Measurements from ENCODE around the gene ITPR1.

Gene ITPR1

GRCh38 chr3:4504340-4505261 is 11.5 kb downstream of the ITPR1 start:
- Histone ChIP-seq H3K9ac (ENCODE audit: low read length) (no peak overlapping the region), H3K4ac (ENCODE audit: low read depth, low read length) (no peak overlapping the region), H3K56ac (ENCODE audit: low read length) (peak overlapping the region; percentile 45), H2AK5ac (ENCODE audit: low read length) (no peak overlapping the region), H4K5ac (ENCODE audit: low read length) (no peak overlapping the region), H3K79me1 (ENCODE audit: low read length) (no peaks in the 10 kb centered on the region), H2BK15ac (replicated peaks; ENCODE audit: low read depth) (no peak overlapping the region), H3K27me3 (ENCODE audit: insufficient read depth, low read length, poor library complexity) (no peaks in the 10 kb centered on the region), H2BK5ac (ENCODE audit: low read length) (no peak overlapping the region), H3K4me1 (ENCODE audit: control insufficient read depth, low read depth, low read length) (no peaks in the 10 kb centered on the region), H2BK120ac (ENCODE audit: low read depth, low read length) (no peak overlapping the region), H3K27ac (ENCODE audit: low read depth, low read length) (no peak overlapping the region), H3K18ac (ENCODE audit: low read length) (no peak overlapping the region), H4K8ac (ENCODE audit: low read depth, low read length) (no peak overlapping the region), H3K4me2 (ENCODE audit: low read length) (no peak overlapping the region), H3K79me2 (ENCODE audit: control insufficient read depth, insufficient read depth, low read length) (no peaks in the 10 kb centered on the region), H3K23ac (ENCODE audit: low read length) (no peak overlapping the region), H3K4me3 (ENCODE audit: low read length) (no peak overlapping the region), H3K36me3 (ENCODE audit: control insufficient read depth, insufficient read depth, low read length) (no peaks in the 10 kb centered on the region)
- WGBS (ENCODE audit: extremely low coverage, insufficient coverage, low lambda C conversion rate), result no CpG with 5 or more reads among the region's 14 CpGs
- no peak for DNase-seq

GRCh38 chr3:4505688-4506558 is 12.8 kb downstream of the ITPR1 start:
- Histone ChIP-seq H3K36me3 (ENCODE audit: control insufficient read depth, insufficient read depth, low read length) (no peaks in the 10 kb centered on the region), H3K18ac (ENCODE audit: low read length) (no peak overlapping the region), H3K4me2 (ENCODE audit: low read length) (no peak overlapping the region), H4K8ac (ENCODE audit: low read depth, low read length) (no peak overlapping the region), H2BK5ac (ENCODE audit: low read length) (no peak overlapping the region), H2BK15ac (replicated peaks; ENCODE audit: low read depth) (no peak overlapping the region), H3K27ac (ENCODE audit: low read depth, low read length) (no peak overlapping the region), H3K4me3 (ENCODE audit: low read length) (no peak overlapping the region), H4K5ac (ENCODE audit: low read length) (no peak overlapping the region), H3K56ac (ENCODE audit: low read length) (no peak overlapping the region), H3K79me1 (ENCODE audit: low read length) (no peaks in the 10 kb centered on the region), H3K79me2 (ENCODE audit: control insufficient read depth, insufficient read depth, low read length) (no peaks in the 10 kb centered on the region), H2BK120ac (ENCODE audit: low read depth, low read length) (no peak overlapping the region), H3K4ac (ENCODE audit: low read depth, low read length) (no peak overlapping the region), H3K23ac (ENCODE audit: low read length) (no peak overlapping the region), H3K9ac (ENCODE audit: low read length) (no peak overlapping the region), H3K27me3 (ENCODE audit: insufficient read depth, low read length, poor library complexity) (no peaks in the 10 kb centered on the region), H2AK5ac (ENCODE audit: low read length) (no peak overlapping the region), H3K4me1 (ENCODE audit: control insufficient read depth, low read depth, low read length) (no peaks in the 10 kb centered on the region)
- DNase-seq, result no peak
- no CpG with 5 or more reads among the region's 6 CpGs for WGBS (ENCODE audit: extremely low coverage, insufficient coverage, low lambda C conversion rate)

GRCh38 chr3:4506559-4507023 is 13.4 kb downstream of the ITPR1 start:
- H3K9ac ChIP-seq (ENCODE audit: low read length), result no peak overlapping the region
- H3K18ac ChIP-seq (ENCODE audit: low read length), result no peak overlapping the region
- no peak overlapping the region for H3K23ac ChIP-seq (ENCODE audit: low read length)
- no peak overlapping the region for H2AK5ac ChIP-seq (ENCODE audit: low read length)
- H2BK5ac ChIP-seq (ENCODE audit: low read length), result no peak overlapping the region
- no peaks in the 10 kb centered on the region for H3K27me3 ChIP-seq (ENCODE audit: insufficient read depth, low read length, poor library complexity)
- H4K5ac ChIP-seq (ENCODE audit: low read length), result no peak overlapping the region
- no peak overlapping the region for H3K4me2 ChIP-seq (ENCODE audit: low read length)
- H3K36me3 ChIP-seq (ENCODE audit: control insufficient read depth, insufficient read depth, low read length), result no peaks in the 10 kb centered on the region
- H3K79me1 ChIP-seq (ENCODE audit: low read length), result no peaks in the 10 kb centered on the region
- no CpG with 5 or more reads among the region's 2 CpGs for WGBS (ENCODE audit: extremely low coverage, insufficient coverage, low lambda C conversion rate)
- H3K27ac ChIP-seq (ENCODE audit: low read depth, low read length), result no peak overlapping the region
- H2BK120ac ChIP-seq (ENCODE audit: low read depth, low read length), result no peak overlapping the region
- no peak for DNase-seq
- H3K4ac ChIP-seq (ENCODE audit: low read depth, low read length), result no peak overlapping the region
- H4K8ac ChIP-seq (ENCODE audit: low read depth, low read length), result no peak overlapping the region
- no peak overlapping the region for H2BK15ac ChIP-seq (replicated peaks; ENCODE audit: low read depth)
- H3K56ac ChIP-seq (ENCODE audit: low read length), result no peak overlapping the region
- no peaks in the 10 kb centered on the region for H3K79me2 ChIP-seq (ENCODE audit: control insufficient read depth, insufficient read depth, low read length)
- no peaks in the 10 kb centered on the region for H3K4me1 ChIP-seq (ENCODE audit: control insufficient read depth, low read depth, low read length)
- H3K4me3 ChIP-seq (ENCODE audit: low read length), result no peak overlapping the region

- Histone ChIP-seq H2BK5ac (ENCODE audit: low read length) (no peak overlapping the region), H3K56ac (ENCODE audit: low read length) (no peak overlapping the region), H3K27ac (ENCODE audit: low read depth, low read length) (no peak overlapping the region), H2BK15ac (replicated peaks; ENCODE audit: low read depth) (no peak overlapping the region), H3K9ac (ENCODE audit: low read length) (no peak overlapping the region), H2BK120ac (ENCODE audit: low read depth, low read length) (no peak overlapping the region), H3K36me3 (ENCODE audit: control insufficient read depth, insufficient read depth, low read length) (no peaks in the 10 kb centered on the region), H3K79me1 (ENCODE audit: low read length) (no peaks in the 10 kb centered on the region), H4K5ac (ENCODE audit: low read length) (no peak overlapping the region), H3K27me3 (ENCODE audit: insufficient read depth, low read length, poor library complexity) (no peaks in the 10 kb centered on the region), H3K23ac (ENCODE audit: low read length) (no peak overlapping the region), H3K4me2 (ENCODE audit: low read length) (no peak overlapping the region), H3K4ac (ENCODE audit: low read depth, low read length) (no peak overlapping the region), H4K8ac (ENCODE audit: low read depth, low read length) (no peak overlapping the region), H3K18ac (ENCODE audit: low read length) (no peak overlapping the region), H3K79me2 (ENCODE audit: control insufficient read depth, insufficient read depth, low read length) (no peaks in the 10 kb centered on the region), H2AK5ac (ENCODE audit: low read length) (no peak overlapping the region), H3K4me1 (ENCODE audit: control insufficient read depth, low read depth, low read length) (no peaks in the 10 kb centered on the region), H3K4me3 (ENCODE audit: low read length) (no peak overlapping the region)
- WGBS (ENCODE audit: extremely low coverage, insufficient coverage, low lambda C conversion rate), result 100% methylated on average over 1 of the region's 5 CpGs
- no peak for DNase-seq
Observed at GRCh38 chr3:4507024-4507596, 14.0 kb downstream of the ITPR1 start.

- no peak overlapping the region for H2BK15ac ChIP-seq (replicated peaks; ENCODE audit: low read depth)
- no peak overlapping the region for H3K9ac ChIP-seq (ENCODE audit: low read length)
Observed at GRCh38 chr3:4508048-4508981, 15.2 kb downstream of the ITPR1 start.

More at GRCh38 chr3:4508048-4508981, 15.2 kb downstream of the ITPR1 start:
- Histone ChIP-seq H3K79me1 (ENCODE audit: low read length) (no peaks in the 10 kb centered on the region), H3K4ac (ENCODE audit: low read depth, low read length) (no peak overlapping the region), H3K79me2 (ENCODE audit: control insufficient read depth, insufficient read depth, low read length) (no peaks in the 10 kb centered on the region), H3K36me3 (ENCODE audit: control insufficient read depth, insufficient read depth, low read length) (no peaks in the 10 kb centered on the region), H2BK5ac (ENCODE audit: low read length) (no peak overlapping the region), H3K18ac (ENCODE audit: low read length) (peak overlapping the region; percentile 85), H3K27me3 (ENCODE audit: insufficient read depth, low read length, poor library complexity) (no peaks in the 10 kb centered on the region), H3K23ac (ENCODE audit: low read length) (no peak overlapping the region), H3K27ac (ENCODE audit: low read depth, low read length) (no peak overlapping the region), H4K5ac (ENCODE audit: low read length) (no peak overlapping the region), H2BK120ac (ENCODE audit: low read depth, low read length) (no peak overlapping the region), H3K56ac (ENCODE audit: low read length) (no peak overlapping the region), H2AK5ac (ENCODE audit: low read length) (no peak overlapping the region), H3K4me3 (ENCODE audit: low read length) (no peak overlapping the region), H3K4me1 (ENCODE audit: control insufficient read depth, low read depth, low read length) (no peaks in the 10 kb centered on the region), H4K8ac (ENCODE audit: low read depth, low read length) (no peak overlapping the region), H3K4me2 (ENCODE audit: low read length) (no peak overlapping the region)
- peak; percentile 62 for DNase-seq
- no CpG with 5 or more reads among the region's 8 CpGs for WGBS (ENCODE audit: extremely low coverage, insufficient coverage, low lambda C conversion rate)
